ENCODE results near the gene RRP7A. TPM values are rescaled to one million over a fixed set of nuclear protein-coding genes. Genes with fewer than 3 reads are reported as not detected.
"Not testable (repeated sequence)": the region's sequence is repeated elsewhere in the genome, so short reads cannot be mapped to it uniquely, and the experiment has no call there.

RRP7A gene
- total RNA-seq, 1 experiment from 2014 or later, result 50.2 TPM

DNA sequence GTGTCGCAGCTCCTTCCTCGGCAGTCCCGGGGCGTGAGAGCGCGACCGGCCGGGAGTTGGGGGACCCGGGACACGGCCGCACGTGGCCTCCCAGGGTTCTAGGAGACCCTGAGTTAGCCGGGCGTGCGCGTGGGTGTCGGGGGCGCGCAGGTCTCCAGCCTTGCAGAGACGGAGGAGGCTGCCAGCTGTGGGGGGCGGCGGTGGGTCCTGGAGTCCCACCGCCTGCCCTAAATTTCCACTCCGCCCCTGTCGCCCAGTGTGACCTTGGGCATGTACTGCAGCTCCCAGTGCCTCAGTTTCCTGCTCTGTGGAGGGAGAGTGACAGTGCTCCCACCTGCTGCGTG lies 18.8 kb downstream of the RRP7A start:
- peaks cover 5% of the 10 kb centered on the region; the same call in 1 of the 2 replicates for H3K4me1 ChIP-seq (ENCODE audit: insufficient read depth, low read length)
- intact Hi-C loops (cut with micrococcal nuclease), result no loop called here
- DNase-seq (no peak), ATAC-seq (no peak)
- H4K20me1 ChIP-seq (ENCODE audit: low read length), result no peaks in the 10 kb centered on the region
- peak overlapping the region; percentile 47; the same call in 1 of the 2 replicates for H3K4me3 ChIP-seq (ENCODE audit: low read length)
- H3K9me3 ChIP-seq (ENCODE audit: low read length), result no peaks in the 10 kb centered on the region
- ChIA-PET POLR2A (ENCODE audit: unreplicated experiment) (no interaction called here), CTCF (no interaction called here)
- no peaks in the 10 kb centered on the region for H3K79me2 ChIP-seq (ENCODE audit: low read length)
- H2AFZ ChIP-seq (ENCODE audit: low read length), result peak overlapping the region; percentile 68; the same call in 1 of the 2 replicates
- no peak overlapping the region for H3K9ac ChIP-seq (ENCODE audit: low read length)
- no TSS peak for BruUV-seq (replicated peaks)
- no peaks in the 10 kb centered on the region for H3K27me3 ChIP-seq (ENCODE audit: low read length)
- no peaks in the 10 kb centered on the region for H3K9me2 ChIP-seq (replicated peaks; ENCODE audit: low read length)
- no peak for TF ChIP-seq EZH2phosphoT487 (IDR thresholded peaks at IDR 0.05; ENCODE audit: borderline replicate concordance, low read length)
- TF ChIP-seq, protein P1, sequence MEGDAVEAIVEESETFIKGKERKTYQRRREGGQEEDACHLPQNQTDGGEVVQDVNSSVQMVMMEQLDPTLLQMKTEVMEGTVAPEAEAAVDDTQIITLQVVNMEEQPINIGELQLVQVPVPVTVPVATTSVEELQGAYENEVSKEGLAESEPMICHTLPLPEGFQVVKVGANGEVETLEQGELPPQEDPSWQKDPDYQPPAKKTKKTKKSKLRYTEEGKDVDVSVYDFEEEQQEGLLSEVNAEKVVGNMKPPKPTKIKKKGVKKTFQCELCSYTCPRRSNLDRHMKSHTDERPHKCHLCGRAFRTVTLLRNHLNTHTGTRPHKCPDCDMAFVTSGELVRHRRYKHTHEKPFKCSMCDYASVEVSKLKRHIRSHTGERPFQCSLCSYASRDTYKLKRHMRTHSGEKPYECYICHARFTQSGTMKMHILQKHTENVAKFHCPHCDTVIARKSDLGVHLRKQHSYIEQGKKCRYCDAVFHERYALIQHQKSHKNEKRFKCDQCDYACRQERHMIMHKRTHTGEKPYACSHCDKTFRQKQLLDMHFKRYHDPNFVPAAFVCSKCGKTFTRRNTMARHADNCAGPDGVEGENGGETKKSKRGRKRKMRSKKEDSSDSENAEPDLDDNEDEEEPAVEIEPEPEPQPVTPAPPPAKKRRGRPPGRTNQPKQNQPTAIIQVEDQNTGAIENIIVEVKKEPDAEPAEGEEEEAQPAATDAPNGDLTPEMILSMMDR (conservative IDR thresholded peaks at IDR 0.05; ENCODE audit: low read depth, low read length), result no peak
- no peak for TF ChIP-seq EZH2 (IDR thresholded peaks at IDR 0.05; ENCODE audit: low read length, unreplicated experiment)
- H3K4me2 ChIP-seq (ENCODE audit: low read length), result peak overlapping the region; percentile 79
- H3K27ac ChIP-seq (ENCODE audit: low read length), result no peak overlapping the region
- no peaks in the 10 kb centered on the region for H3K36me3 ChIP-seq (ENCODE audit: low read depth, low read length)
- no peaks in the 10 kb centered on the region for H3F3A ChIP-seq (ENCODE audit: low read length, unreplicated experiment)

DNA sequence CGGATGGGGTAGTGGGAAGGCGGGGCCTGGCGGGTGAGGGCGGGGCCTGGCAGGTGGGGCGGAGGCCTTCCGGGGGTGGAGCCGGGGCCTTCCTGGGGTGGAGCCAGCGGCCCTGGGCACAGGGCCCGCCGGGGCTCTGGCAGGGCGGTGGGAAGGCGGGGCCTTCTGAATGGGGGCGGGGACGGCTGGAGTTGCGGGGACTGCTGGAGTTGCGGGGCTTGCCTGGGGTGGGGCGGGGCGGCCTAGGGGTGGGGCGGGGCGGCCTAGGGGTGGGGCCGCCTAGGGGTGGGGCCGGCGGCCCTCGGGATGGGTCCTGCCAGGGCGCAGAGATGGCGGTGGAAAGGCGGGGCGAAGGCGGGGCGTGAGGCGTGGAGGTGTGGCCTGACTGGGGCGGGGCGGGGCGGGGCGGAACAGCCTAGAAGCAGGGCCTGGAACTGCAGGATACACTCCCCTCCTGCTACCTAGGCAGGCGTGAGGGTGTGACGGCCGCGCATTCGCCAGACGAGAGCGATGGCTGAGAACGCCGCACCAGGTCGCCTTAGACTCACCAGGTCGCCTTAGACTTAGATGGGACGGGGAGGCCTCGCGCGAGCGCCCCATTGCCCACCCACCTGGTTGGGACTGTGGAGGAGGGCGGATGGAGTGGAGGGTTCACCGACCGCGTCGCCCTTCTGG lies 19.3 kb downstream of the RRP7A start:
- ATAC-seq (peak; percentile 84), DNase-seq (peak; percentile 64)
- Histone ChIP-seq H3K36me3 (ENCODE audit: low read depth, low read length) (no peaks in the 10 kb centered on the region), H3K27me3 (ENCODE audit: low read length) (no peaks in the 10 kb centered on the region), H3K9me2 (replicated peaks; ENCODE audit: low read length) (no peaks in the 10 kb centered on the region), H3F3A (ENCODE audit: low read length, unreplicated experiment) (no peaks in the 10 kb centered on the region), H3K9me3 (ENCODE audit: low read length) (no peaks in the 10 kb centered on the region), H3K4me1 (ENCODE audit: insufficient read depth, low read length) (peaks cover 5% of the 10 kb centered on the region; the same call in 1 of the 2 replicates), H3K27ac (ENCODE audit: low read length) (no peak overlapping the region), H3K4me3 (ENCODE audit: low read length) (peak overlapping the region; percentile 47; the same call in 1 of the 2 replicates), H4K20me1 (ENCODE audit: low read length) (no peaks in the 10 kb centered on the region), H3K79me2 (ENCODE audit: low read length) (no peaks in the 10 kb centered on the region), H3K4me2 (ENCODE audit: low read length) (peak overlapping the region; percentile 79), H2AFZ (ENCODE audit: low read length) (peak overlapping the region; percentile 68; the same call in 1 of the 2 replicates), H3K9ac (ENCODE audit: low read length) (no peak overlapping the region)
- TF ChIP-seq, protein P1 (conservative IDR thresholded peaks at IDR 0.05; ENCODE audit: low read depth, low read length), result no peak
- TF ChIP-seq EZH2 (IDR thresholded peaks at IDR 0.05; ENCODE audit: low read length, unreplicated experiment) (no peak), EZH2phosphoT487 (IDR thresholded peaks at IDR 0.05; ENCODE audit: borderline replicate concordance, low read length) (no peak)
- no TSS peak for BruUV-seq (replicated peaks)
- ChIA-PET CTCF (no interaction called here), POLR2A (ENCODE audit: unreplicated experiment) (no interaction called here)
- intact Hi-C loops (cut with micrococcal nuclease), result no loop called here

DNA sequence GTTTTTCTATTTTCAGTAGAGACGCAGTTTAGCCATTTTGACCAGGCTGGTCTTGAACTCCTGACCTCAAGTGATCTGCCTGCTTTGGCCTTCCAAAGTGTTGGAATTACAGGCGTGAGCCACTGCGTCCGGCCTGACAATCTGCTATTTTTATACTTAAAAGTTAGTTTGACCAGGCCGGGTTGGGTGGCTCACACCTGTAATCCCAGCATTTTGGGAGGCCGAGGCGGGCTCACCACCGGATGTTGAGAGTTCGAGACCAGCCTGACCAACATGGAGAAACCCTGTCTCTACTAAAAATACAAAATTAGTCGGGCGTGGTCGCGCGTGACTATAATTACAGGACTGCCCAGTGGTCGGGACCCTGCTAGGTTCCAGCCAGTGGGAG lies 19.8 kb downstream of the RRP7A start:
- H3K9me3 ChIP-seq (ENCODE audit: low read length); H3K27me3 ChIP-seq (ENCODE audit: low read length); ATAC-seq; DNase-seq; CTCF ChIA-PET; H3K4me1 ChIP-seq (ENCODE audit: insufficient read depth, low read length); H3K4me2 ChIP-seq (ENCODE audit: low read length); H3F3A ChIP-seq (ENCODE audit: low read length, unreplicated experiment); H3K9me2 ChIP-seq (replicated peaks; ENCODE audit: low read length); H2AFZ ChIP-seq (ENCODE audit: low read length); H3K9ac ChIP-seq (ENCODE audit: low read length); intact Hi-C loops (cut with micrococcal nuclease); H3K4me3 ChIP-seq (ENCODE audit: low read length); H3K36me3 ChIP-seq (ENCODE audit: low read depth, low read length); H4K20me1 ChIP-seq (ENCODE audit: low read length); H3K79me2 ChIP-seq (ENCODE audit: low read length); H3K27ac ChIP-seq (ENCODE audit: low read length); BruUV-seq (replicated peaks): not testable (repeated sequence)
- POLR2A ChIA-PET (ENCODE audit: unreplicated experiment), result interaction anchor here (0.7 kb wide), 1 partner anchor 13 kb away, joined by 7 read pairs; no protein-coding TSS in a partner anchor

DNA sequence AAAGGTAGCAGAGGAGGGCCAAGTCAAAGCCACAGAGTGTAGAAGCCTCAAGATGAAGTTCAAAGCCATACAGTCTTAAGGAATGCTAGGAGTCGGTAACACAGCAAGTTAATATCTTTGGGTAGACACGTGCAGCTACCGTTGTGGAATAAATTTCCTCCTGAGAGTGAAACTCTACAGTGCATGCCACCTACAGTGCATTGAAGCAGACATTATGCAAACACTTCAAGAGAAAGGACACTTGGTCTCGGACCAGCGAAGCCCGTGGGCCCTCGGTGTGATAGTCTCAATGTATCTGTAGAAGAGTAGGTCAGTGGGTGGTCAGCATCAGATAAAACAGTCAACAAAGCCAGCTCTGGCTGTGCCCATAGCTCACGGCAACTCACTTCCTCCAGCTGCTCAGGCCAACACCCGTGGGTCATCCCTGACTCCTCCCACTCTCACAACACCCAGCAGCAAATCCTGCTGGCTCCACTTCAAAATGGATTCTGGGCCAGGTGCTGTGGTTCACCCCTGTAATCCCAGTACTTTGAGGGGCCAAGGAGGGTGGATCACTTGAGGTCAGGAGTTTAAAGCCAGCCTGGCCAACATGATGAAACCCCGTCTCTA lies 24.0 kb downstream of the RRP7A start:
- DNase-seq; H3K79me2 ChIP-seq (ENCODE audit: low read length); H3K4me3 ChIP-seq (ENCODE audit: low read length); H3F3A ChIP-seq (ENCODE audit: low read length, unreplicated experiment); H3K27me3 ChIP-seq (ENCODE audit: low read length); POLR2A ChIA-PET (ENCODE audit: unreplicated experiment); H3K36me3 ChIP-seq (ENCODE audit: low read depth, low read length); H3K9me2 ChIP-seq (replicated peaks; ENCODE audit: low read length); H3K27ac ChIP-seq (ENCODE audit: low read length); H3K9me3 ChIP-seq (ENCODE audit: low read length); H3K4me2 ChIP-seq (ENCODE audit: low read length); H2AFZ ChIP-seq (ENCODE audit: low read length); H3K4me1 ChIP-seq (ENCODE audit: insufficient read depth, low read length); CTCF ChIA-PET; H4K20me1 ChIP-seq (ENCODE audit: low read length); intact Hi-C loops (cut with micrococcal nuclease); H3K9ac ChIP-seq (ENCODE audit: low read length); BruUV-seq (replicated peaks): not testable (repeated sequence)
- ATAC-seq, result peak; percentile 38

All from PC-3 (cell line).